Fibroblast of lung (primary cell): ENCODE results near the gene SLC10A2. TPM values are rescaled to one million over a fixed set of nuclear protein-coding genes. Genes with fewer than 3 reads are reported as not detected.

Experiments
- DNase-seq, 2 donors: peaks; one replicate each; pipeline versions ENCODE4 v3.0.0 to v3.0.0-alpha.2; 2010; ENCODE audit warnings: low read depth in 2 of 2
- H2AFZ ChIP-seq: 2 replicates; pipeline ENCODE4 v1.5.1; 2012; ENCODE audit warnings: low read length, control low read depth, inconsistent platforms
- H3K27ac ChIP-seq: 2 replicates; pipeline ENCODE4 v1.5.1; 2011; ENCODE audit warnings: low read length, control low read depth; ENCODE audit not compliant: insufficient read depth
- H3K27me3 ChIP-seq: 2 replicates; pipeline ENCODE4 v1.5.1; 2011; ENCODE audit warnings: mild to moderate bottlenecking, low read length; ENCODE audit not compliant: control insufficient read depth, insufficient read depth
- H3K36me3 ChIP-seq: 2 replicates; pipeline ENCODE4 v1.5.1; 2011; ENCODE audit warnings: low read length; ENCODE audit not compliant: control insufficient read depth, insufficient read depth
- H3K4me1 ChIP-seq: 2 replicates; pipeline ENCODE4 v1.5.1; 2011; ENCODE audit warnings: low read length; ENCODE audit not compliant: control insufficient read depth, insufficient read depth; ENCODE audit errors: extremely low read depth
- H3K4me2 ChIP-seq: 2 replicates; pipeline ENCODE4 v1.5.1; 2011; ENCODE audit warnings: low read length, control low read depth; ENCODE audit not compliant: insufficient read depth; ENCODE audit errors: extremely low read depth
- H3K4me3 ChIP-seq, 4 experiments: fragments of 200-600 bp in 1 of 4; sonication (generic) in 1 of 4; replicated peaks in 1 of 4; 2 replicates each; pipeline ENCODE4 v1.5.1; 2011 to 2016; ENCODE audit warnings: low read length in 4 of 4, low read depth in 3 of 4, mild to moderate bottlenecking in 3 of 4, control low read depth in 2 of 4, inconsistent platforms in 1 of 4, mixed read lengths in 1 of 4; ENCODE audit not compliant: insufficient read depth in 1 of 4; ENCODE audit errors: control extremely low read depth in 1 of 4
- H3K79me2 ChIP-seq: 2 replicates; pipeline ENCODE4 v1.5.1; 2012; ENCODE audit warnings: mild to moderate bottlenecking, low read length, inconsistent platforms; ENCODE audit not compliant: control insufficient read depth, insufficient read depth
- H3K9ac ChIP-seq: 2 replicates; pipeline ENCODE4 v1.5.1; 2011; ENCODE audit warnings: mild to moderate bottlenecking, low read length, control low read depth; ENCODE audit not compliant: insufficient read depth
- H3K9me3 ChIP-seq: 2 replicates; pipeline ENCODE4 v1.5.1; 2012; ENCODE audit warnings: low read depth, low read length; ENCODE audit not compliant: control insufficient read depth, insufficient read depth
- H4K20me1 ChIP-seq: 2 replicates; pipeline ENCODE4 v1.5.1; 2011; ENCODE audit warnings: low read length; ENCODE audit not compliant: control insufficient read depth, insufficient read depth; ENCODE audit errors: extremely low read depth
- EZH2 ChIP-seq: IDR thresholded peaks from 2 replicates; pipeline ENCODE4 v1.5.1; 2012; ENCODE audit warnings: low read length, control low read depth, mild to moderate bottlenecking; ENCODE audit errors: missing control alignments
- polyA plus RNA-seq, 2 donors: library from polyadenylated mRNA; depleted of rRNA in 1 of 2; stranded (reverse) in 1 of 2; unstranded in 1 of 2; fragments of >200 nt; gene quantifications; 2 replicates each; pipeline ENCODE4 v1.2.1, GENCODE V29; 2011 to 2012; ENCODE audit warnings: missing spikeins in 1 of 2
- total RNA-seq: library from RNA; depleted of rRNA; stranded (reverse); fragments of >200 nt; gene quantifications from 2 replicates; pipeline ENCODE4 v1.2.1, GENCODE V29; 2014
- TF ChIP-seq, protein P1 (sequence below), 2 donors: IDR thresholded peaks in 1 of 2; conservative IDR thresholded peaks in 1 of 2; 1 replicate in 1 of 2; 2 replicates in 1 of 2; pipeline ENCODE4 v1.5.1; 2011 to 2012; ENCODE audit warnings: low read length in 2 of 2, control low read depth in 1 of 2, inconsistent platforms in 1 of 2, low read depth in 1 of 2, mild to moderate bottlenecking in 1 of 2

The SLC10A2 gene
- total and polyA plus RNA-seq, 2 donors (not counting 1 experiment from before 2014, with no cell fraction given) = not detected

DNA sequence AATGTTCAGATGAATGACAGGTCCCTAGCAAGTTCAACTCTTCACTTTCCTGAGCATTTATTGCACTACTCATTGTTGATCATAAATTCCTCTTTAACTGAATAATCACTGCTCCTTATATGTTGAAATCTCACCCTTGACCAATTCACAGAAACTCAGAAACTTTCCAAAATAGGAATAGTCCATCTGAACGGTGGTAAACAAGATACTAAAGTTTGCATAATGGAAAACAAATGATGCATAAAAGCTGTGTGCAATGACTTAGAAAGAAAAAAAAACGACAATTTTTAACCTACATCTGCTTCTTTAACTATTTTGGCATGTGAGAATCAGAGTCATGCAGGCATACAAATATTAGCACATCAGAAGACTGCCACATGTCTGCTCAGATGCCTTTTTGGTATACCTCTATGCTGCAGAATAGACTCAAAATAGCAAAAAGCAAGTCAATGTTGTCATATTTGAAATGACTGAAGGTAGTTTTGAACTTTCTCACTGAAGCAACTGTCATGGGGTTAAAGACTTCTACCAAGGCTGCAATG, 34.8 kb downstream of the SLC10A2 start:
- Histone ChIP-seq H3K9me3 (no peaks in the 10 kb centered on the region), H2AFZ (no peak overlapping the region), H4K20me1 (no peaks in the 10 kb centered on the region), H3K9ac (no peak overlapping the region), H3K4me1 (no peaks in the 10 kb centered on the region), H3K27ac (no peak overlapping the region), H3K27me3 (no peaks in the 10 kb centered on the region), H3K4me2 (no peak overlapping the region), H3K36me3 (no peaks in the 10 kb centered on the region), H3K79me2 (no peaks in the 10 kb centered on the region), H3K4me3 (no peak overlapping the region)
- no peak for TF ChIP-seq EZH2
- TF ChIP-seq, protein P1, sequence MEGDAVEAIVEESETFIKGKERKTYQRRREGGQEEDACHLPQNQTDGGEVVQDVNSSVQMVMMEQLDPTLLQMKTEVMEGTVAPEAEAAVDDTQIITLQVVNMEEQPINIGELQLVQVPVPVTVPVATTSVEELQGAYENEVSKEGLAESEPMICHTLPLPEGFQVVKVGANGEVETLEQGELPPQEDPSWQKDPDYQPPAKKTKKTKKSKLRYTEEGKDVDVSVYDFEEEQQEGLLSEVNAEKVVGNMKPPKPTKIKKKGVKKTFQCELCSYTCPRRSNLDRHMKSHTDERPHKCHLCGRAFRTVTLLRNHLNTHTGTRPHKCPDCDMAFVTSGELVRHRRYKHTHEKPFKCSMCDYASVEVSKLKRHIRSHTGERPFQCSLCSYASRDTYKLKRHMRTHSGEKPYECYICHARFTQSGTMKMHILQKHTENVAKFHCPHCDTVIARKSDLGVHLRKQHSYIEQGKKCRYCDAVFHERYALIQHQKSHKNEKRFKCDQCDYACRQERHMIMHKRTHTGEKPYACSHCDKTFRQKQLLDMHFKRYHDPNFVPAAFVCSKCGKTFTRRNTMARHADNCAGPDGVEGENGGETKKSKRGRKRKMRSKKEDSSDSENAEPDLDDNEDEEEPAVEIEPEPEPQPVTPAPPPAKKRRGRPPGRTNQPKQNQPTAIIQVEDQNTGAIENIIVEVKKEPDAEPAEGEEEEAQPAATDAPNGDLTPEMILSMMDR (conservative IDR thresholded peaks at IDR 0.05 in 1 of 2, IDR thresholded peaks at IDR 0.05 in 1 of 2; ENCODE audit: low read depth in 1 of 2, low read length in 2 of 2) = no peak
- no peak for DNase-seq

DNA sequence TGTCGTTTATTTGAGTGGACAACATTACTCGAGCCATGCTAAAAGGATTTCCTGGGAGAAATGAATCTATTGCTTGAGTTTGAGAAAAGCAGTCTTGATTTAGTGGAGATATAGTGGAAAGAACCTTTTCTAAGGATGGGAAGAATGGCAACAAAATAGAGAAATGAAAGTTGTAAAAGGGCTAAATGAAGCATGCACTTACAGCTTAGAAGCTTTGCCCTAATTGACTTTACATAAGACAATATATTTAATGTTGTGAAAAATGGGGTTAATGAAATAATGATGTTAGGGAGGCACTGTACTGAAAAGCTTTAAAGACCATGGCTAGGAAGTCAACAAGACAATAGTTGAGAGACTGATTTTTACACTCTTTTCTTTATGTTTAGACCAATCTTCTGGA, 35.4 kb downstream of the SLC10A2 start:
- TF ChIP-seq, protein P1 (conservative IDR thresholded peaks at IDR 0.05 in 1 of 2, IDR thresholded peaks at IDR 0.05 in 1 of 2; ENCODE audit: low read depth in 1 of 2, low read length in 2 of 2) = no peak
- no peak for TF ChIP-seq EZH2
- Histone ChIP-seq H3K9me3 (no peaks in the 10 kb centered on the region), H2AFZ (no peak overlapping the region), H3K79me2 (no peaks in the 10 kb centered on the region), H3K4me3 (no peak overlapping the region), H4K20me1 (no peaks in the 10 kb centered on the region), H3K4me1 (no peaks in the 10 kb centered on the region), H3K36me3 (no peaks in the 10 kb centered on the region), H3K27ac (no peak overlapping the region), H3K9ac (no peak overlapping the region), H3K4me2 (no peak overlapping the region), H3K27me3 (no peaks in the 10 kb centered on the region)
- DNase-seq = no peak

DNA sequence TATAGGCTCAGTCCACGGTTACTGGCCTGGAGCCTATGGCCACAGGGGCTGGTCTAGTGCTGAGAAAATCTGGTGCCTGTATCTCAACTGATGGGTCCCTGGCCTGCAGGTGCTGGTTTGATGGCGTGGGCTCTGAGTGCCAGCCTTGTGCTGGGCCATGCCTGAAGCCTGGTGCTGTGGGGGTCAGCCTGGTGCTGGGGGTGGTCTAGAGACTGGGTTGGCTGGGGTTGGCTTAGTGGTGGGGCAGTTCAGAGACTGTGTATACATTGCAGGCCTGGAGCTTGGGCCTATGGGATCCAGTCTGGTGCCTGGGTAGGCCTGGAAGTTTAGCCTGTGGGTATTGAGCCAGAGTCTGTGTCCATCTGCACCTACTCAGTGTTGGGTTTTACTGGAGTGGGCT, 36.4 kb downstream of the SLC10A2 start:
- Histone ChIP-seq H3K9me3 (no peaks in the 10 kb centered on the region), H3K79me2 (no peaks in the 10 kb centered on the region), H3K36me3 (no peaks in the 10 kb centered on the region), H3K27me3 (no peaks in the 10 kb centered on the region), H3K4me1 (no peaks in the 10 kb centered on the region), H3K4me3 (no peak overlapping the region), H2AFZ (no peak overlapping the region), H3K9ac (no peak overlapping the region), H3K27ac (no peak overlapping the region), H3K4me2 (no peak overlapping the region), H4K20me1 (no peaks in the 10 kb centered on the region)
- DNase-seq = no peak
- no peak for TF ChIP-seq EZH2
- TF ChIP-seq, protein P1 (conservative IDR thresholded peaks at IDR 0.05 in 1 of 2, IDR thresholded peaks at IDR 0.05 in 1 of 2; ENCODE audit: low read depth in 1 of 2, low read length in 2 of 2) = no peak
